Memory B cell (primary cell): ENCODE measurements around the gene COL25A1.
"Not testable (repeated sequence)": the region's sequence is repeated elsewhere in the genome, so short reads cannot be mapped to it uniquely, and the experiment has no call there.

Experiments
- ATAC-seq: fragments of 150-1000 bp; cut with Tn5 transposase; 2 replicates; pipeline ENCODE4 v1.10.0; 2021; ENCODE audit warnings: low read depth, mild to moderate bottlenecking, moderate library complexity
- DNase-seq, 2 donors: peaks; one replicate each; pipeline ENCODE4 v3.0.0; 2022; ENCODE audit warnings: low spot score in 2 of 2
- H3K27ac Mint-ChIP-seq: one replicate; pipeline ENCODE4 v1.8.0; 2022; ENCODE audit warnings: mild to moderate bottlenecking, moderate library complexity, mixed read lengths
- H3K27me3 Mint-ChIP-seq: one replicate; pipeline ENCODE4 v1.8.0; 2022; ENCODE audit warnings: mixed read lengths
- H3K36me3 Mint-ChIP-seq: one replicate; pipeline ENCODE4 v1.8.0; 2022; ENCODE audit warnings: mild to moderate bottlenecking, mixed read lengths
- H3K4me1 Mint-ChIP-seq: one replicate; pipeline ENCODE4 v1.8.0; 2022; ENCODE audit warnings: mixed read lengths
- H3K4me3 Mint-ChIP-seq: one replicate; pipeline ENCODE4 v1.8.0; 2022; ENCODE audit warnings: mild to moderate bottlenecking, moderate library complexity, mixed read lengths
- H3K9me3 Mint-ChIP-seq: one replicate; pipeline ENCODE4 v1.8.0; 2022; ENCODE audit warnings: mixed read lengths

The COL25A1 gene

GRCh38 chr4:109160494-109160893 is 142.0 kb downstream of the COL25A1 start:
- H3K27ac Mint-ChIP-seq, result no peak overlapping the region
- peaks cover 2% of the 10 kb centered on the region for H3K9me3 Mint-ChIP-seq
- H3K4me3 Mint-ChIP-seq, result no peak overlapping the region
- no peaks in the 10 kb centered on the region for H3K27me3 Mint-ChIP-seq
- ATAC-seq (no peak), DNase-seq (no peak)
- no peaks in the 10 kb centered on the region for H3K4me1 Mint-ChIP-seq
- H3K36me3 Mint-ChIP-seq, result no peaks in the 10 kb centered on the region

GRCh38 chr4:109157696-109158095 is 144.8 kb downstream of the COL25A1 start:
- no peaks in the 10 kb centered on the region for H3K36me3 Mint-ChIP-seq
- H3K27me3 Mint-ChIP-seq, result no peaks in the 10 kb centered on the region
- no peaks in the 10 kb centered on the region for H3K4me1 Mint-ChIP-seq
- DNase-seq (no peak), ATAC-seq (no peak)
- no peak overlapping the region for H3K4me3 Mint-ChIP-seq
- no peaks in the 10 kb centered on the region for H3K9me3 Mint-ChIP-seq
- H3K27ac Mint-ChIP-seq, result no peak overlapping the region

GRCh38 chr4:109157205-109157604 is 145.3 kb downstream of the COL25A1 start:
- Mint-ChIP-seq H3K36me3 (no peaks in the 10 kb centered on the region), H3K9me3 (no peaks in the 10 kb centered on the region), H3K4me3 (no peak overlapping the region), H3K4me1 (no peaks in the 10 kb centered on the region), H3K27ac (no peak overlapping the region), H3K27me3 (no peaks in the 10 kb centered on the region)
- no peak for ATAC-seq
- DNase-seq, result no peak

- H3K27ac Mint-ChIP-seq, result no peak overlapping the region
- ATAC-seq, result no peak
- no peak for DNase-seq
- no peaks in the 10 kb centered on the region for H3K36me3 Mint-ChIP-seq
- H3K4me1 Mint-ChIP-seq, result no peaks in the 10 kb centered on the region
- no peaks in the 10 kb centered on the region for H3K27me3 Mint-ChIP-seq
- no peak overlapping the region for H3K4me3 Mint-ChIP-seq
- H3K9me3 Mint-ChIP-seq, result no peaks in the 10 kb centered on the region
Observed at GRCh38 chr4:109156356-109156755, 146.1 kb downstream of the COL25A1 start.

- H3K9me3 Mint-ChIP-seq, result no peaks in the 10 kb centered on the region
- no peak for ATAC-seq
Observed at GRCh38 chr4:109155682-109156283, 146.7 kb downstream of the COL25A1 start.

GRCh38 chr4:109155084-109155483 is 147.4 kb downstream of the COL25A1 start:
- H3K36me3 Mint-ChIP-seq, result no peaks in the 10 kb centered on the region
- DNase-seq, result no peak

More at GRCh38 chr4:109155682-109156283, 146.7 kb downstream of the COL25A1 start:
- no peaks in the 10 kb centered on the region for H3K4me1 Mint-ChIP-seq
- no peak overlapping the region for H3K27ac Mint-ChIP-seq
- H3K4me3 Mint-ChIP-seq, result no peak overlapping the region
- DNase-seq, result no peak
- H3K36me3 Mint-ChIP-seq, result no peaks in the 10 kb centered on the region
- no peaks in the 10 kb centered on the region for H3K27me3 Mint-ChIP-seq

GRCh38 chr4:109154424-109154823 is 148.0 kb downstream of the COL25A1 start:
- H3K36me3 Mint-ChIP-seq, result no peaks in the 10 kb centered on the region
- no peak for DNase-seq
- no peaks in the 10 kb centered on the region for H3K4me1 Mint-ChIP-seq
- ATAC-seq, result no peak
- H3K27ac Mint-ChIP-seq, result no peak overlapping the region
- H3K27me3 Mint-ChIP-seq, result peaks cover 3% of the 10 kb centered on the region
- H3K4me3 Mint-ChIP-seq, result no peak overlapping the region
- H3K9me3 Mint-ChIP-seq, result no peaks in the 10 kb centered on the region

More at GRCh38 chr4:109155084-109155483, 147.4 kb downstream of the COL25A1 start:
- H3K9me3 Mint-ChIP-seq, result no peaks in the 10 kb centered on the region
- no peak overlapping the region for H3K27ac Mint-ChIP-seq
- no peak overlapping the region for H3K4me3 Mint-ChIP-seq
- no peak for ATAC-seq
- H3K4me1 Mint-ChIP-seq, result no peaks in the 10 kb centered on the region
- H3K27me3 Mint-ChIP-seq, result no peaks in the 10 kb centered on the region

- Mint-ChIP-seq H3K4me3 (no peak overlapping the region), H3K27me3 (peaks cover 4% of the 10 kb centered on the region), H3K36me3 (no peaks in the 10 kb centered on the region), H3K27ac (no peak overlapping the region), H3K9me3 (peaks cover 2% of the 10 kb centered on the region), H3K4me1 (no peaks in the 10 kb centered on the region)
- DNase-seq, result no peak
- no peak for ATAC-seq
Observed at GRCh38 chr4:109149836-109150235, 152.6 kb downstream of the COL25A1 start.

- H3K27me3 Mint-ChIP-seq, result peaks cover 4% of the 10 kb centered on the region
- no peak overlapping the region for H3K4me3 Mint-ChIP-seq
- no peak overlapping the region for H3K27ac Mint-ChIP-seq
- DNase-seq (no peak), ATAC-seq (no peak)
- H3K4me1 Mint-ChIP-seq, result no peaks in the 10 kb centered on the region
- no peaks in the 10 kb centered on the region for H3K36me3 Mint-ChIP-seq
- peaks cover 2% of the 10 kb centered on the region for H3K9me3 Mint-ChIP-seq
Observed at GRCh38 chr4:109148577-109149075, 153.8 kb downstream of the COL25A1 start.

- H3K27me3 Mint-ChIP-seq, result peaks cover 4% of the 10 kb centered on the region
- no peak for ATAC-seq
- no peak for DNase-seq
- H3K27ac Mint-ChIP-seq, result no peak overlapping the region
- peaks cover 5% of the 10 kb centered on the region for H3K9me3 Mint-ChIP-seq
- H3K4me1 Mint-ChIP-seq, result no peaks in the 10 kb centered on the region
- peaks cover under 1% of the 10 kb centered on the region for H3K36me3 Mint-ChIP-seq
- no peak overlapping the region for H3K4me3 Mint-ChIP-seq
Observed at GRCh38 chr4:109147135-109147534, 155.3 kb downstream of the COL25A1 start.

GRCh38 chr4:109146499-109146898 is 156.0 kb downstream of the COL25A1 start:
- Mint-ChIP-seq H3K9me3 (peaks cover 8% of the 10 kb centered on the region), H3K27ac (no peak overlapping the region), H3K36me3 (peaks cover 1% of the 10 kb centered on the region), H3K4me1 (no peaks in the 10 kb centered on the region), H3K4me3 (no peak overlapping the region), H3K27me3 (peaks cover 4% of the 10 kb centered on the region)
- no peak for ATAC-seq
- DNase-seq, result no peak

GRCh38 chr4:109138125-109138524 is 164.3 kb downstream of the COL25A1 start:
- DNase-seq, H3K27ac Mint-ChIP-seq, H3K4me3 Mint-ChIP-seq, H3K9me3 Mint-ChIP-seq, ATAC-seq, H3K4me1 Mint-ChIP-seq, H3K36me3 Mint-ChIP-seq, H3K27me3 Mint-ChIP-seq: not testable (repeated sequence)

GRCh38 chr4:109134921-109135320 is 167.5 kb downstream of the COL25A1 start:
- H3K4me3 Mint-ChIP-seq, result no peak overlapping the region
- DNase-seq (no peak), ATAC-seq (no peak)
- H3K9me3 Mint-ChIP-seq, result peaks cover 4% of the 10 kb centered on the region
- no peak overlapping the region for H3K27ac Mint-ChIP-seq
- H3K36me3 Mint-ChIP-seq, result no peaks in the 10 kb centered on the region
- no peaks in the 10 kb centered on the region for H3K27me3 Mint-ChIP-seq
- H3K4me1 Mint-ChIP-seq, result no peaks in the 10 kb centered on the region

GRCh38 chr4:109134268-109134667 is 168.2 kb downstream of the COL25A1 start:
- no peak for ATAC-seq
- Mint-ChIP-seq H3K27ac (no peak overlapping the region), H3K27me3 (no peaks in the 10 kb centered on the region), H3K36me3 (no peaks in the 10 kb centered on the region), H3K4me1 (no peaks in the 10 kb centered on the region), H3K4me3 (no peak overlapping the region), H3K9me3 (peaks cover 4% of the 10 kb centered on the region)
- DNase-seq, result no peak

GRCh38 chr4:109131559-109131958 is 170.9 kb downstream of the COL25A1 start:
- no peak overlapping the region for H3K4me3 Mint-ChIP-seq
- H3K9me3 Mint-ChIP-seq, result peaks cover 3% of the 10 kb centered on the region
- H3K27me3 Mint-ChIP-seq, result peaks cover 2% of the 10 kb centered on the region
- no peaks in the 10 kb centered on the region for H3K36me3 Mint-ChIP-seq
- ATAC-seq, result no peak
- DNase-seq, result no peak
- H3K4me1 Mint-ChIP-seq, result no peaks in the 10 kb centered on the region
- H3K27ac Mint-ChIP-seq, result no peak overlapping the region
